ENCODE results near the gene NACC2.

GRCh38 chr9:136029556-136029955 lies 65.5 kb downstream of the NACC2 start:
- TF ChIP-seq, protein P1, sequence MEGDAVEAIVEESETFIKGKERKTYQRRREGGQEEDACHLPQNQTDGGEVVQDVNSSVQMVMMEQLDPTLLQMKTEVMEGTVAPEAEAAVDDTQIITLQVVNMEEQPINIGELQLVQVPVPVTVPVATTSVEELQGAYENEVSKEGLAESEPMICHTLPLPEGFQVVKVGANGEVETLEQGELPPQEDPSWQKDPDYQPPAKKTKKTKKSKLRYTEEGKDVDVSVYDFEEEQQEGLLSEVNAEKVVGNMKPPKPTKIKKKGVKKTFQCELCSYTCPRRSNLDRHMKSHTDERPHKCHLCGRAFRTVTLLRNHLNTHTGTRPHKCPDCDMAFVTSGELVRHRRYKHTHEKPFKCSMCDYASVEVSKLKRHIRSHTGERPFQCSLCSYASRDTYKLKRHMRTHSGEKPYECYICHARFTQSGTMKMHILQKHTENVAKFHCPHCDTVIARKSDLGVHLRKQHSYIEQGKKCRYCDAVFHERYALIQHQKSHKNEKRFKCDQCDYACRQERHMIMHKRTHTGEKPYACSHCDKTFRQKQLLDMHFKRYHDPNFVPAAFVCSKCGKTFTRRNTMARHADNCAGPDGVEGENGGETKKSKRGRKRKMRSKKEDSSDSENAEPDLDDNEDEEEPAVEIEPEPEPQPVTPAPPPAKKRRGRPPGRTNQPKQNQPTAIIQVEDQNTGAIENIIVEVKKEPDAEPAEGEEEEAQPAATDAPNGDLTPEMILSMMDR (IDR thresholded peaks at IDR 0.05) = no peak
- no peak for TF ChIP-seq POLR2AphosphoS5 (IDR thresholded peaks at IDR 0.05)
- no peak for TF ChIP-seq EP300 (IDR thresholded peaks at IDR 0.05)
- TF ChIP-seq POLR2A (IDR thresholded peaks at IDR 0.05; ENCODE audit: low read depth) = no peak

Data from esophagus muscularis mucosa (tissue), 4 donors.